AG20443 (cell line): Measurements from ENCODE around the gene GOSR1.

Experiments used
- DNase-seq: peaks from one replicate; pipeline ENCODE4 v3.0.0; 2012; ENCODE audit warnings: low spot score, mixed read lengths

The GOSR1 gene

DNA sequence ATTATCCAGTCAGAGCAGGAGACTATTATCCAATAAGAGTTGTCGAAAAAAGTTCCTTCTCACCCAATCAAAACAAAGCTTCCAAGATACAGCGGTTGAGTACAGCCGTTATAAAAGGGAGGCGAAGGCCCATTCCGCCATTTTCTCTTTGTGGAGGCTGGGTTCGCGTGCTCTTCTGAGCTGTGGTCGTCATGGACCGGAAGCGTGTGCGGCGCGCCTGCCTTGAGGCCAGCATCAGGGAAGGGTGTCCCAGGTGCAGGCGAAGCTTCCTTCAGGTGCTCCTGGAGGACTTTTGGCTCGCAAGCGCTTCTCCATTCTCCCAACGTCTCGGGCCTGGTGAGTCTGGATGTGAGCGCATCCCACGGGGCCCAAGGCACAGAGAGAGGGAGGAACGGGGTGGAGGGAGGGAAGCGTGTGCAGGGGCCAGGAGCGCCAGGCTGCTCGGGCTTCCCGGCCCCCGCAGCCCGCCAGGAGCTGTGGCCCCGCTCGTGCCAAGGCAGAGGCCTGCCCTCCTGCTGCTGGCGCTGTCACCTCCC is 99.2 kb downstream of the GOSR1 start:
- no peak for DNase-seq
